Ecto neural progenitor cell (in vitro differentiated cells): Measurements from ENCODE around the gene CHST13.
A peak's percentile ranks its signal among the peaks of the same experiment; 100 is the strongest.

ENCODE experiments used
- DNase-seq: peaks from one replicate; pipeline ENCODE4 v3.0.0-alpha.2; 2018; ENCODE audit warnings: low spot score

CHST13 gene

DNA sequence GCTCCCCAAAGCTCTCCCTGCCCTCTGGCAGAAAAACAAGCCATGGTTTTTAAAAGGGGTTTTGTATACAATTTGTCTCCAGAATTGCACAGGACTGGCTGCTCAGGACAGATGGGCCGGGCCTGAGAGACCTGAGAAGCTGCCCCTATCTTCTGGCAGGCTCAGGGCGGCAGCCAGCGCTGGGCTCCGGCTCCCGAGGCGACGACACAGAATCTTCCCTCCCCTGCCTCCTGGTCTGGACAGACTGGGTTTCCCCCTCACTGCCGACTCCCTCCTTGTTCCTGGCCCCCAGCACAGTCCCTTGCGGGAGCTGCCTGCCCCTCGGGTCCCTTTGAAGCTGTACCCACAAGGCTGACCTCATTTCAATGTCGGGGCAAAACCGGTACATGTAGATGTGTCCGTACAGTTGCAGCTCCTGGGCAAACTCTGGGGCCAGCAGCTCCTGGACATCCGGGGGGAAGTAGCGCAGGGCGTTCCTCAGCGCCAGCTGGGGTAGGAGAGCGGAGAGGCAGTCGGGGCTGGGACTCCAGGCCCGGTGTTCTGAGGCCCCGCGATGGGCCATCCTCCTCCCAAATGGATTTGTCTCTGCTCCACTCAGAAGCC lies 13.5 kb upstream of the CHST13 start:
- DNase-seq = no peak

DNA sequence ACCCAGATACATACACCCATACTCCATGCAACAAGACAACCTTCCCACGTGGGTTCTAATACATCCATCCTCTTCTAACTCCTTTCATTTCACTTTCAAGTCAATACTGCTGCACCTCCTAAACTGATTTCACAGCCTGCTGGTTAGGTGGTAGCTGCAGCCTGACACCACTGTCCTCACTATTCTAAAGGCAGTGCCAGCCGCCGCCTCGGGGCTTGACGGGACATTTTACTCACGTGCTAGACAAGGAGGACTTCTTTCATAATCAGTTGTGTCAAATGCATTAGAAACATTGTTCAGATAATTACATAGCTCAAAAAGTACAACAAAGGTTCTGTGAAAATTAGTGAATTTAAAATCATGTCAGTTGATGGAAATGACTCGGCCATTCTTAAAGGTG lies 12.7 kb upstream of the CHST13 start:
- no peak for DNase-seq

DNA sequence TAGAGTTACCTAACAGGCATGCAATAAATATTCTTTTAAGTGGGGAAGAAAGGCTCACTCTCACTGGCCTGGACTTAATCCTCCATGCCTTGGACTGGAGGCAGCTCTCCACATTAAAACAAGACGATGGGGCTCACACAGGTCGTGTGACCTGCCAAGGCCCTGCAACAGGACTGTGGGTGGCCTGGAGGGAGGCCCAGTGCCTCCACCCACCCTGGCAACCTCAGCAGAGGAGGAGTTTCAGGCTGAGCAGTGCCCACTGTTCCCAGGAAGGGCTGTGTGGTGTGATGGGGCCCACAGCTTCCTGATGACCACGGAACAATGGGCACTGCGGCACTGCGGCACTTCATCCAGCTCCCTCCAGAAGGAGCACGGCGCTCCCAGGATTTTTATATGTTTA lies 11.9 kb upstream of the CHST13 start:
- no peak for DNase-seq

DNA sequence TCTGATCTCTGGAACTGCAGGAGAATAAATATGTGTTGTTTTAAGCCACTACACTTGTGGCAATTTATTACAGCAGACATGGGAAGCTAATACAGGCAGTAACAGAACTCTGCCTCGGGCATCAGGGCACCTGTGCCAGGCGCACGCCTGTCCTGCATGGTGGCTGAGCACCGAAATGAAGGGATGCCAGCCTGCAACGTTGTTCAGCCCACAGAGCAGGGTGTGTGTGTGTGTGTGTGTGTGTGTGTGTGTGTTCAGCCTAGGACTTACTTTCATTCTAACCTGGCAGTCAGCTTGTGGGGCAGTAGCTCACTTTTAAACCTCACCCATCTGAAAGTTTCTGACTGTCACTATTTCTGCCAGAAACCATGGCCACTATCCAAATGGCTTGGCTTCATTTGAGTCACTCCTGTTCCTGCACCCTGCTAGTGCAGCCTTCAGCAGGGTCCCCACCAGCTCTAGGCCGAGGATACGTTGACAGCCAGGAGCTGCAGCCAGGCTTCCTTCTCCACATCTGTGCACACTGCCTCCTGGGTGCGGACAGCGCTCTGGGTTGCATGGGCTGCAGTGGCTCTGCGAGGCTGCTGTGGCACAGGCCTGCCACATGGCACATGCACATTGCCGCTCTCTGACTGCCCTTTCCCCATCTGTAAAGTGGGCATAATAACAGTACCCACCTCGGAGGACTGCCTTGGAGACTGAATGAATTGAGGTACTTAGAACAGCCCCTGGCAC lies 10.9 kb upstream of the CHST13 start:
- no peak for DNase-seq

DNA sequence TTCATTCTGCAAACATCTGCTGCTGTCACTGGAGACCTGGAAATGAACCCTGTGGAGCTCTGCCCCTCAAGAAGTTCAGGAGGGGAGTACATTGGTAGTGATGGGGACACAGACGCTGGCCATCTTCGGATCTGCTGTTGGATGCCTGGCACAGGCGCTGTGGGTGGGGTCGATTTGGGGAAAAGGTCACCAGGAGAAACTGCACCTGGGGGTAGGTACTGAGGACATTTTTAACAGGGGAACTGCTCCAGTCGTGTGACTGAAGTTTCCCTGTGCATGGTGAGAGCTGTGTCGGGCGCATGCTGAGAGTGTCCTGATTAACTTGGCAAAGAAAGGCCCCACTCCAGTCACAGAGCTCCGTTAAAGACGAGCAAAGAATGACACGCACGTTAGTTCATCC lies 9.8 kb upstream of the CHST13 start:
- no peak for DNase-seq

DNA sequence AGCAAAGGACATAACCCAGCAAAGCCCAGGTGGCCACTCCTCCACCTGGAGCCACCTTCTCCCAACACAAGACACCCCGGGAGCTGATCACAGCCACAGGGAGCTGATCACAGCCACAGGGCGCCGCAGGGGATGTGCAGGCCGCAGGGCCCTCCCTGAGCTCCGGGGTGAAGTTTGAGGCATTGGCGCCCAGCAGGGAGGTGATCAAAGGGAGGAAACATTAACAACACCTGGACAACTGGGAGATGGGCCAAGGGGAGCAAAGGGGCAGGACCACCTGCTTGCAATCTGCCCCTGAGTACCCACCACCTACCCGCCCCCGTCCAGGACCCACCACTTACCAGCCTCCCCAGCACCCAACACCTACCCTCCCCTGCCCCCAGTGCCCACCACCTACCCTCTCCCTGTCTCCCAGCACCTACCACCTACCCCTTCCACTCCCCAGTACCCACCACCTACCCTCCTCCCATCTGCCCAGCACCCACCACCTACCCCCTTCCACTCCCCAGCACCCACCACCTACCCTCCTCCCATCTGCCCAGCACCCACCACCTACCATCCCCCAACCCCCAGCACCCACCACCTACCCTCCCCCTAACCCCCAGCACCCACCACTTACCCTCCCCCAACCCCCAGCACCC lies 8.8 kb upstream of the CHST13 start:
- DNase-seq = no peak

DNA sequence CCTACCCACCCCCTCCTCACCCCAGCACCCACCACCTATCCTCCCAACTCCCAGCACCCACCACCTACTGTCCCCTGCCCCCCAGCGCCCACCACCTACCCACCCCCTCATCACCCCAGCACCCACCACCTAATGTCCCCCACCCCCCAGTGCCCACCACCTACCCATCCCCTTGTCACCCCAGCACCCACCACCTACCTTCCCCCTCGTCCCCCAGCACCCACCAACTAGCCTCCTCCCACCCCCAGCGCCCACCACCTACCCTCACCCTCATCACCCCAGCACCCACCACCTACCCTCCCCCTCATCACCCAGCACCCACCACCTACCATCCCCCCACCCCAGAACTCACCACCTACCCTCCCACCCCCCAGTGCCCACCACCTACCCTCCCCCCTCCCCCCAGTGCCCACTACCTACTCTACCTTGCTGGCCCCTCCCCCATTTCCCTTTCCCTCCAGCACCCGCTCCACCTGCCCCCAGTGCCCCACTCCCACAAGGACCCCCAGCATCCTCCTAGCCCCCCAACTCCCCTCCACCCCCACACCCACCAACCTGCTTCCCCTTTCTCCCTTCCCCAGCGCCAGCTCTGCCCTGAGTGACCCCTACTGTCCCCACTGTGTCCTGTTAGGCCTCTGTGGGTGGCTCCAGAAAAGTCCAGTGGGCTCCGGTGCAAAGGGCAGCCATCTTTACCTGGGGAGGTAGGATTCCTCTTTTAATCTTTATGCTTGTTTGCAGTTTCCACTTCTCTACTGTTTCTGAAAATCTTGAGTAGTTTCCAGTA lies 7.6 kb upstream of the CHST13 start:
- no peak for DNase-seq

DNA sequence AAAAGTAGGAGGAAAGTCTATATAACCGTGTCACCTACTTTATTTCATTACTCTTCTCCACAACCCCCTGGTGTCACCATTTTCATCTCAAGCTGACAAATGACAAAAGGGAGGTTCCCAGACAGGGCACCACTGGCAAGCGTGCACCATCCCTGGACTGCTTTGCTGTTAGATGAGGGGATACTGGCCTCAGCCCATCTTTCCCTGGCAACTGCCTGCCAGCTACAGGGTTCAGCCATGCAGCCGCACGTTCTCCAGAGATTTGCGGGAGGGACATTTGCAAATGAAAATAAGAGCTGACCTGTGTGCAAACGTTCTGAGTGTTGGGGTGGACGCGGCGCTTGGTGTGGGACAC lies 7.0 kb upstream of the CHST13 start:
- no peak for DNase-seq

DNA sequence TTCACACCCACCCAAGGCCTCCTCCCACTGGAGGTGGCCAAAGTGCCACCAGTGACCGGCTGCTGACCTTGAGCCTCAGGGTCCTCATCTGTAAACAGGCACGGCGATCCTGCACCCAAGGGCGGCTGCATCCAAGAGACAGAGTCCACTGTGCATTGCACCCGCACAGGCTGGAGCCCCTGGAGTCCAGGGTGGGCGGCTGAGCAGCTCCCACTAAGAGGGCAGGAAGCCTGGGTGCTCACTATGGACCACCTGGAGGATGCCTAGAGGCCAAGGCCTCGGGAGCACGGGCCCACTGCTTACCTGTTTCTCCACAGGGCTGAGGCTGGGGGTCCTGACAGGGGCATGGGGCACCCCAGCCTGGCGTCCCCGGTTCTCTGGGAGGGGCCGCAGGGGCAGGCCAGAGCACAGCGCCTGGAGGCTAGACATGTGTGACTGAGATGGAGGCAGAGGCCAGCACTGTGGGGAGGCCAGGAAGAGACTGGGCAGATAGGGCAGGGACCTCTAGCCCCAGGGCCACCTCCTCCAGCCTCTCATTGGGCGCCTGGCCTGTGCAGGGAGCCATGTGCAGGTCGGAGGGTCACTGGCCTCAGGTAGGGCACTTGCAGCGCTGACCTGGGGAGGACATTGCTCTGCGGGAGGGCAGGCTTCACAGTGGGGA lies 6.5 kb upstream of the CHST13 start, which contains the start of gene UROC1:
TSS of gene UROC1 (minus strand) at position 483 of the 661 bp plus-strand sequence. CDS start at position 429, 54 bp downstream.
- DNase-seq = no peak

DNA sequence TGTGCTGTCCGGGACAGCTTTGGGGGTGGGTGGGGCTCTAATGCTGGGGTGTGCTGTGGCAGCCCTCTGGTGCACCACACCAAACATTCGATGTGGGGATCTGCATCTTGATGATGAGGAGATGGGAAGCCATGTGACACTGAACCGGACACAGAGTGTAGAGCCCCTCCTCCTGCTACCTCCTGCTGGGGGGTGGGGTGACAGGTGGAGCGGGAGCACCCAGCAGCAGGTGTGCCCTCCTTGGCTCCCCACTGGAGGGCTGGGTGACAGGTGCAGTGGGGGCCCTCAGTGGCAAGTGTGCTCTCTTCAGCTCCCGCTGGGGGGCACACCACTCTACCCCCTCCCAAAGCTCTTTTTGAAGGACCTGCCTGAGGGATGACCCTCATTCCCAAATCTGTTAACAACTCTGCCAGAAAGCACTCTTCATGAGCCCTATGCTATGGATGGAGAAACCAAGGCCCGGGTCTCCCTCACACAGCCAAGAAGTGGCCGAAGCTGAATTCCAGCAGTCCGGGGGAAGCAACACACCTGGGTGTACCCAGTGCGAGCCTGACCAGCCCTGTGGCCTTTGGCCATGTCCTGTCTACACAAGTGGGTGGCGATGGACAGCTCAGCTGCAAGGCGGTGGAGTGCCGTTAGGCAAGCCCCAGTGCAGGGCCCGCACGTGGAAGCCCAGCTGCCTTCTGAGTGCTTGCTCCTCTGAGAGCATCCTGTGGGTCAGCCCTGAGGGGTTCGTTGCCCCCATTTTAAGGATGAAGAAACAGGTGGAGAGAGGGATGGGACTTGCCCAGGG lies 5.8 kb upstream of the CHST13 start:
- DNase-seq = no peak

DNA sequence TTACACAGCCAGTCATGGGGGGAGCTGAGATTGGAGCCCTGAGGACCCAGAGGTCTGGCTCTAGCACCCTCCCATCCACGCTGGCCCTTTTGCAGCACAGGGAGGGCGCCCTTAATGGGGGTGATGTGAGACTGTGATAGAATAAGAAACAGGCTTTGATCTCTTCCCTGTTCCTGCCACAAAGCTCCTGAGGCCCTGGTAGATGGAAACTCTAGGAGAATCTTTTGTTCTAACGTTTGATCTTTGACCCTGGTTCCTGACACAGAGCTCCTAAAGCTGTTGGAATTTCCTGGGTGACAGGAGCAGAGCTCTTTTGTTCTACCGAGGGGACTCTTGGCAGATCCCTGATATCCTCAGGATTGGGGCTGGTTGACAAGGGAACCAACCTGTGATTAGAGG lies 5.2 kb upstream of the CHST13 start:
- no peak for DNase-seq

DNA sequence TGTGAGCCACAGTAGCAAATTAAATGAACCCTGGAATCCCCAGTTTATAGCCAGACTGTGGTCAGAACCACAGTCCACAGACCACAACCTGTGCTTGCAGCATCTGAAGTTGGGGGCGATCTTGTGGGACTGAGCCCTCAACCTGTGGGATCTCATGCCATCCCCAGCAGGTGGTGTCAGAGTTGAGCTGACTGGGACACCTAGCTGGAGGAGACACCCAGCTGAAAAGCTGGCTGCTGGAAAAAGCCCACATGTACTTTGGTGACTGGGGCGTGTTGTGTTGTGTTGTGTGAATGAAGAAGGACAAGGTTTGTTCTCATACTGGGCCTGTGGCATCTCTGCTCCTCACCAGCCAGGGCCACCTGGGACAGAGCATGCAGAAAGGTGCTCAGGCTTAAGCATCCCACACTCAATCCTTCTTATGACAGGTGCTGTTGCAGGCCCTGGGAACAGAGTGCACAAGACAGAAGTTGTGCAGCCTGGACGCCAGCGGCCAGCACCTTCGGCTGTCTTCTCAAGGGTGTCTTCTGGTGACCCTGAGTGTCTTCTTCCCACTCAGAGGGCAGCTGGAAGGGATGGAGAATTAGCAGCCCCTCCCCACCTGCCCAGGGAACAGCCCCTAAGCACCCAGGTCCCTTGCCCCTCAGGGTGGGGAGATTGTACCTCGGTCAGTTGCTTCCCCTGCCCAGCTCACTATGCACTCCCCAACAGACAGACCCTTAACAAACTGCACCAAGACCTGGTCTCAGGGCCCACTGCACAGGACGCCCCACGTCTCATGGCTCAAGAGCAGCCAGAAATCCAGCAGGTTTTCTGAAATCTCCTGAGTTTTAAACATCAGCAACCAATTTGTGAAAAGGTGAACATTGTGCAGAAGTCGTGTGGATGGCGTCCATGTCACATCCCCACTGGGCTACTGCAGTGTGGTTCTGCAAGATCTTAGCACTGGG lies 4.2 kb upstream of the CHST13 start:
- DNase-seq = no peak

DNA sequence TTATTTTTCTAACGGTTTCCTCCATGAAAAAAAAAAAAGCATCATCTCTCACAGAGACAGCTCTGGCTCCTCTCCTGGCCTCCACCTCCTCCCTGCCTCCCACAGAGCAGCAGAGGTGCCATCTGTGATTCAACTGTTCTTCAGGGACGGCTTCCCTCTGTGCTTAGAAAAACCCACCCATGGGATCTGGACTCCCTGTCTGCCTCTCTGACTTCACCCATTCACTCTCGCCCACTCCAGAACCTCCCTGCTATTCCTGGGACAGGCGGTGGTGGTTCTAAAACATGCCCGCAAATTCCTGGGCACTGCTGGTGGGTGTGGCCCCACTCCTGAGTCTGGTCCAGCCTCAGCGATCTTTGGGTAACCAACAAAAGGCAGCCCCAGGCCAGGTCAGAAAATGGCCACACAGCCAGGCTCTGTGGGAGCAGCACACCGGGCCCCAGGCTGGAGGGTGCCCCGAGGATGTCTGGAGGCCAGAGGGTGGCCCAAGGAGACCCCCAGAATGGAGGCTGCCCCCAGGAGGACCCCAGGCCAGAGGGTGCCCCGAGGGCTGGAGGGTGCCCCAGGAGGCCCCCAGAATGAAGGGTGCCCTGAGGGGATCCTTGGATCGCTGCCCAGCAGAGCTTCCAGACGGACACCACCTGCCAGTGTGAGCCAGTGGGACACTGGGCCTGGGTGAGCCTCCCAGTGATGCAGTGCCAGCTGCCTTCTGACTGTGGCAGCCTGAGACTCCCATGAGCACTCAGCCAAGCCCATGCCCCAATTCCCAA lies 2.6 kb upstream of the CHST13 start:
- DNase-seq = no peak

DNA sequence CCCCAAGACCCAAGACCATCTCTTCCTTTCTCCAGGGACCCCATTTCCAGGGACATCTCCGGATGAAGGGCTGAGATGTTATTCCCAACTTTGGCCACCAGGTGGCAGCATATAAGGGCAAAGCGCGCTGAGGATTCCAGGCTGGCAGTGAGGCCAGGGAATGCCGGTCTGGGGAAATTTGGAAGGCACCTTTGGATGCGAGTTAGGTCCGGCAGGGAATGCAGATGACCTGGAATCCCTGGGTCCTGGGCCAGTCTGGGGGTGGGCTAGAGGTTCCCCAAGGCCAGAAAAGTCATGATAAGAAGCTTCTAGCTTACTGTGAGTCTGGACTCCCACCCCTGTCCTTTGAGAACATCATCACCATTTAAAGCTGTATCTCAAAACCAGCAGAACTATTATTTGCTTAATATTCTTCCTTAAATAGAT lies 1.6 kb upstream of the CHST13 start:
- peak; percentile 80 for DNase-seq

DNA sequence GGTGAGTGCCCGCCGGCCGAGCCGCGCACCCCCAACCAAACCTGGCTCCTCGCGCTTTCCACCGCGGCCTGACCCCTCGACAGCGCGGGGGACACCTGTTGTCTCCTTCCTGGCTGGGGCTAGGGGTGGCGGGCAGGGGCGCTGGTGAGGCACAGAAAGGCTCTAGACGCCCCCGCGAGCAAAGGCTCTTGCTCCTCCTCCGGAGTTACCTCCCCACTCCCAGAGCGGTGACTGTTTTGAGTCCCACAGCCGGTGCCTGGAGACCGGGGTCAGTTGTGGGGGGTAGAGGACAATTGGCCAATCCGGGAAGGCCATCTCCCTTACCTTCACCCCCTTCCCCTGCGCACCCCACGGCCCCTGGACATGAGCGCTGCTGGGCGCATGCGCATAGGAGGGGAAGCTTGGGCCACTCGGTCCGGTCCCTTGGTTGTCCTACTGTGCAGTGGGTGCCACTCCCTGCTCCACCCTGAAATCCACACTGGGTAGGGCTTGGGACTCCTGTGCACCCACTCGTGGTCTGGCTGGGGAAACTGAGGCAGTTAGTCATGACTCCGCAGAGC lies 554 bp downstream of the CHST13 start:
- DNase-seq = peak; percentile 65

DNA sequence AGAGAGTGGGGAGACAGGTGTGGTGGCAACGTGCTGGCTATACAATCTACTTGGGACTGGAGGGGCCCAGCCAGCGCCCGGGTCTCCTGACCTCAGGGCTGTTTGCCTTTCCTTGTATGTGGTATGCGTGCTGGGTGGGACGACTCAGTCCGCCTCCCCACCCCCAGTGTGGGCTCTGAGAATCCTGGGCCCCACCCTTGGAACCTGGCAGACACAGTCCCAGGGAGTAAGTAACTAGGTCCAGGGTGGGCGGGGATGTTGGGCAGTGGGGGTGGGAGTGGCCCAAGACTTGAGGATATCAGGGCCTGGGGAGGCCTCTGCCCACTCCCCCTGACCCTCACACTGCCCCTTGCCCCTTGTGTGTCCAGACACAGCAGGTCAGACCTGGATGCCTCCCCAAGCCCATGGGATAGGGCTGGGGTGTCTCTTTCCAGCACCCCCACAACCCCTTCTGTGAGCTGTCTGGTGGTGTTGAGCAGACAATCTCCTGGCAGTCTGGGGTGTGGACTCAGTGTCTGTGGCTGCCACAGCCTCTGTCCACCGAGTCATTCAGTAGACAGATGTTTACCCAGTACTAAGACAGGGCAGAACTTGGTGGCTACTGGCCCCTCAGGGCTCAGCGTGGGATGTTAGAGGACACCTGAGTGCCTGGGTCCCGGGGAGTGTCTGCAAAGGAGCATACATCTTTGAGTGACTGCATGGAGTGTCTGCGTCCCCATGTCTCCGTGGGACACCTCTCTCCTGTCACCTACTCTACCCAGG lies 1.3 kb downstream of the CHST13 start:
- no peak for DNase-seq

DNA sequence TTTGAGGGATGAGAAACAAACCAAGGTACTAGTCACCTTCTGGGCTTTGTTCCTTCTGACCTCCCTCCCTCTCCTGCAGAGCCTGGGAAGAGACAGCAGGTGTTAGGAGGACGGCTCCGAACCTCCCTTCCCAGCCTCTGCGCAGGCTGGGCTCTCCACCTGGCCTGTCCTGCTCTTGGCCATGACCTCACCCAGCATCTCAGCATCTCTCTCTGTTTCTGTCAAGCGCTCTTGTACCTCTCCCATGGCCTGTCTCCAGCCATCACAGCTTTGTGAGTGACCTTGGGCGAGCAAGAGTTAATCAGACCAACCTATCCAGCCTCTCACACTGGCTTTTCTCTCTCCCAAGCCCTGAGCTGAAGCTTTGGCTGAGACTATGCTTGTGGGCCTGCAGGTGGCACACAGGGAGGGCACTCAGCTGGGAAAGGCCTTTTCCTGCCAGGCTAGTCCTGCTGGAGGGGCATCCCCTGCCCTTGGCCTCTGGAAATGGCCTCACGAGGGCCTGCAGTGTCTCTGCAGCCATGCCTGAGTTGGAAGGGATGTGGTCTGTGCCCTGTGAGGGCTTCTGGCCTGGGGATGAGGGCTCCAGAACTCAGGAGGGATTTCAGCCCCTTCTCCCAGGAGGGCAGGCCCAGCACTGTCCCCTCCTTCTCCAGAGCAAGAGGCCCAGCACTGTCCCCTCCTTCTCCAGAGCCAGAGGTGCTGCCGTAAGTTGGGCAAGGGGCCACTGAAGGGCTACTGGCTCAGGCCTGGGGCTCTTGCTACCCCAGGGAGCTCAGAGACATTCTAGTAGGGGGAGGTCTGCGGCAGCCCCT lies 2.1 kb downstream of the CHST13 start:
- no peak for DNase-seq

DNA sequence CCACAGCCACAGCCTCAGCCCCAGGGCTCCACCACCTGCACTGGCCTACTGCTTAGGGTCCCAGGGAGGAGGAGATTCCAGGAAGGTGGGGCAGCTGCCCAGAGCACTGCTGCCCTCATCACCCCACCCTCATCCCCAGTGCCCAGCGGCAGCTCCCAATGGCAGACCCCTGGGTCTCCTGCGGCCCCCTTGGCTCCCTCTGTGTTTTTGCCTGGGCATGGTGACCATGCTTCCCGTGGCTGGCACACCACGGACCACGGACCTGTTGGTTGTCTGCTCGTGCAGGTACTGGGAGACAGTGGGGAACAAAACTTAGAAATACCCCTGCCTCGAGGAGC lies 2.7 kb downstream of the CHST13 start:
- DNase-seq = no peak
